NCI-H2107 (cell line): Measurements from ENCODE around the gene SDR42E1.

Experiments used
- DNase-seq: peaks from one replicate; lab custom pipeline; 2025; lab: John Stamatoyannopoulos, UW

SDR42E1 gene

GRCh38 chr16:81939164-81940056, 71.9 kb downstream of the SDR42E1 start:
- no peak for DNase-seq
